Activated CD8-positive, alpha-beta T cell treated with anti-CD3 and anti-CD28 coated beads, Interleukin-2, amount 10 ng/mL, durations not matched to agents 7 days and 5 days (primary cell): ENCODE measurements around the gene FHOD3. TPM values are rescaled to one million over a fixed set of nuclear protein-coding genes. Genes with fewer than 3 reads are reported as not detected.

Experiments used
- ATAC-seq: fragments of 150-1000 bp; cut with Tn5 transposase; one replicate; pipeline ENCODE4 v1.10.0; 2021; ENCODE audit warnings: moderate library complexity
- CTCF ChIA-PET: fragments of 350-600 bp; sonication (Branson Sonifier 250); formaldehyde crosslinking; loops from one replicate; lab custom pipeline; 2021; ENCODE audit warnings: antibody characterized with exemption; lab: Charles Lee
- POLR2A ChIA-PET: fragments of 350-600 bp; sonication (Branson Sonifier 250); formaldehyde crosslinking; loops from one replicate; lab custom pipeline; 2021; ENCODE audit warnings: antibody characterized with exemption; lab: Charles Lee
- DNase-seq: peaks from one replicate; pipeline ENCODE4 v3.0.0-alpha.2; 2020
- H3K27ac Mint-ChIP-seq: one replicate; pipeline ENCODE4 v1.8.0; 2021; ENCODE audit warnings: mild to moderate bottlenecking, mixed read lengths
- H3K27me3 Mint-ChIP-seq: one replicate; pipeline ENCODE4 v1.8.0; 2021; ENCODE audit warnings: low read depth, mixed read lengths
- H3K36me3 Mint-ChIP-seq: one replicate; pipeline ENCODE4 v1.8.0; 2021; ENCODE audit warnings: low read depth, mixed read lengths
- H3K4me1 Mint-ChIP-seq: one replicate; pipeline ENCODE4 v1.8.0; 2021; ENCODE audit warnings: low read depth, mixed read lengths
- H3K4me3 Mint-ChIP-seq: one replicate; pipeline ENCODE4 v1.8.0; 2021; ENCODE audit warnings: mild to moderate bottlenecking, mixed read lengths
- H3K9me3 Mint-ChIP-seq: one replicate; pipeline ENCODE4 v1.8.0; 2022; ENCODE audit warnings: mixed read lengths; ENCODE audit not compliant: insufficient read depth
- total RNA-seq, 2 experiments: library from RNA; stranded (reverse); gene quantifications; one replicate each; pipeline ENCODE4 v1.2.3, GENCODE V29; 2021

Gene FHOD3
- total RNA-seq, 2 experiments from 2014 or later, result not detected

- Mint-ChIP-seq H3K9me3 (no peaks in the 10 kb centered on the region), H3K4me3 (no peak overlapping the region), H3K4me1 (no peaks in the 10 kb centered on the region), H3K27me3 (no peaks in the 10 kb centered on the region), H3K27ac (no peak overlapping the region), H3K36me3 (no peaks in the 10 kb centered on the region)
- CTCF ChIA-PET, result no interaction called here
- no peak for ATAC-seq
- POLR2A ChIA-PET, result no interaction called here
- DNase-seq, result no peak
Measured at GRCh38 chr18:36592282-36592681, 294.8 kb downstream of the FHOD3 start.

GRCh38 chr18:36593001-36593400, 295.5 kb downstream of the FHOD3 start:
- Mint-ChIP-seq H3K4me3 (no peak overlapping the region), H3K36me3 (no peaks in the 10 kb centered on the region), H3K9me3 (no peaks in the 10 kb centered on the region), H3K27ac (no peak overlapping the region), H3K27me3 (no peaks in the 10 kb centered on the region), H3K4me1 (no peaks in the 10 kb centered on the region)
- DNase-seq, result no peak
- ChIA-PET POLR2A (no interaction called here), CTCF (no interaction called here)
- no peak for ATAC-seq

- DNase-seq, result no peak
- POLR2A ChIA-PET, result no interaction called here
- CTCF ChIA-PET, result no interaction called here
Measured at GRCh38 chr18:36593641-36594040, 296.1 kb downstream of the FHOD3 start.

GRCh38 chr18:36594621-36595020, 297.1 kb downstream of the FHOD3 start:
- H3K36me3 Mint-ChIP-seq, result no peaks in the 10 kb centered on the region
- ChIA-PET CTCF (no interaction called here), POLR2A (no interaction called here)
- no peaks in the 10 kb centered on the region for H3K4me1 Mint-ChIP-seq
- no peak overlapping the region for H3K27ac Mint-ChIP-seq
- no peak overlapping the region for H3K4me3 Mint-ChIP-seq
- no peaks in the 10 kb centered on the region for H3K9me3 Mint-ChIP-seq
- H3K27me3 Mint-ChIP-seq, result no peaks in the 10 kb centered on the region
- DNase-seq, result no peak
- ATAC-seq, result no peak

More at GRCh38 chr18:36593641-36594040, 296.1 kb downstream of the FHOD3 start:
- Mint-ChIP-seq H3K27me3 (no peaks in the 10 kb centered on the region), H3K9me3 (no peaks in the 10 kb centered on the region), H3K4me1 (no peaks in the 10 kb centered on the region), H3K4me3 (no peak overlapping the region), H3K27ac (no peak overlapping the region), H3K36me3 (no peaks in the 10 kb centered on the region)
- no peak for ATAC-seq

GRCh38 chr18:36595046-36595817, 297.7 kb downstream of the FHOD3 start:
- no peak for ATAC-seq
- Mint-ChIP-seq H3K9me3 (no peaks in the 10 kb centered on the region), H3K27me3 (no peaks in the 10 kb centered on the region), H3K27ac (no peak overlapping the region), H3K36me3 (no peaks in the 10 kb centered on the region), H3K4me1 (no peaks in the 10 kb centered on the region), H3K4me3 (no peak overlapping the region)
- POLR2A ChIA-PET, result no interaction called here
- CTCF ChIA-PET, result no interaction called here
- DNase-seq, result no peak

- DNase-seq, result no peak
- Mint-ChIP-seq H3K27ac (no peak overlapping the region), H3K4me3 (no peak overlapping the region), H3K4me1 (no peaks in the 10 kb centered on the region), H3K36me3 (no peaks in the 10 kb centered on the region), H3K27me3 (no peaks in the 10 kb centered on the region), H3K9me3 (no peaks in the 10 kb centered on the region)
- POLR2A ChIA-PET, result no interaction called here
- ATAC-seq, result no peak
- CTCF ChIA-PET, result no interaction called here
Measured at GRCh38 chr18:36595818-36596215, 298.3 kb downstream of the FHOD3 start.

GRCh38 chr18:36597636-36598035, 300.1 kb downstream of the FHOD3 start:
- Mint-ChIP-seq H3K36me3 (no peaks in the 10 kb centered on the region), H3K4me3 (no peak overlapping the region), H3K27me3 (no peaks in the 10 kb centered on the region), H3K27ac (no peak overlapping the region), H3K4me1 (peaks cover 6% of the 10 kb centered on the region), H3K9me3 (no peaks in the 10 kb centered on the region)
- CTCF ChIA-PET, result no interaction called here
- POLR2A ChIA-PET, result interaction anchor here (1.3 kb wide), 1 partner anchor 14 kb away, joined by 4 read pairs; no protein-coding TSS in a partner anchor
- DNase-seq, result no peak
- ATAC-seq, result no peak

- H3K9me3 Mint-ChIP-seq, result no peaks in the 10 kb centered on the region
- peaks cover 2% of the 10 kb centered on the region for H3K27me3 Mint-ChIP-seq
- ATAC-seq (no peak), DNase-seq (no peak)
- H3K36me3 Mint-ChIP-seq, result no peaks in the 10 kb centered on the region
- no peak overlapping the region for H3K27ac Mint-ChIP-seq
- ChIA-PET POLR2A (no interaction called here), CTCF (no interaction called here)
- H3K4me1 Mint-ChIP-seq, result peaks cover 6% of the 10 kb centered on the region
- no peak overlapping the region for H3K4me3 Mint-ChIP-seq
Measured at GRCh38 chr18:36600548-36600947, 303.0 kb downstream of the FHOD3 start.

- POLR2A ChIA-PET, result no interaction called here
Measured at GRCh38 chr18:36601316-36601715, 303.8 kb downstream of the FHOD3 start.

GRCh38 chr18:36602071-36602470, 304.6 kb downstream of the FHOD3 start:
- no peaks in the 10 kb centered on the region for H3K9me3 Mint-ChIP-seq
- CTCF ChIA-PET, result no interaction called here
- no peak overlapping the region for H3K4me3 Mint-ChIP-seq
- peaks cover 6% of the 10 kb centered on the region for H3K4me1 Mint-ChIP-seq
- ATAC-seq (no peak), DNase-seq (no peak)
- POLR2A ChIA-PET, result no interaction called here
- peaks cover 2% of the 10 kb centered on the region for H3K27me3 Mint-ChIP-seq
- no peak overlapping the region for H3K27ac Mint-ChIP-seq
- H3K36me3 Mint-ChIP-seq, result no peaks in the 10 kb centered on the region

More at GRCh38 chr18:36601316-36601715, 303.8 kb downstream of the FHOD3 start:
- Mint-ChIP-seq H3K36me3 (no peaks in the 10 kb centered on the region), H3K4me3 (no peak overlapping the region), H3K4me1 (peaks cover 6% of the 10 kb centered on the region), H3K27me3 (peaks cover 2% of the 10 kb centered on the region), H3K9me3 (no peaks in the 10 kb centered on the region), H3K27ac (peak overlapping the region; percentile 56)
- DNase-seq (no peak), ATAC-seq (no peak)
- CTCF ChIA-PET, result no interaction called here

- ATAC-seq (no peak), DNase-seq (no peak)
- H3K27ac Mint-ChIP-seq, result no peak overlapping the region
- peaks cover 6% of the 10 kb centered on the region for H3K4me1 Mint-ChIP-seq
- no peaks in the 10 kb centered on the region for H3K36me3 Mint-ChIP-seq
- H3K27me3 Mint-ChIP-seq, result peaks cover 2% of the 10 kb centered on the region
- no peak overlapping the region for H3K4me3 Mint-ChIP-seq
- POLR2A ChIA-PET, result no interaction called here
- CTCF ChIA-PET, result no interaction called here
- no peaks in the 10 kb centered on the region for H3K9me3 Mint-ChIP-seq
Measured at GRCh38 chr18:36602620-36603019, 305.1 kb downstream of the FHOD3 start.

GRCh38 chr18:36608107-36608506, 310.6 kb downstream of the FHOD3 start:
- DNase-seq, result no peak
- Mint-ChIP-seq H3K36me3 (no peaks in the 10 kb centered on the region), H3K4me1 (no peaks in the 10 kb centered on the region), H3K27me3 (peaks cover 2% of the 10 kb centered on the region), H3K27ac (no peak overlapping the region), H3K9me3 (no peaks in the 10 kb centered on the region), H3K4me3 (no peak overlapping the region)
- ChIA-PET POLR2A (no interaction called here), CTCF (no interaction called here)
- ATAC-seq, result no peak
